ENCODE results near the gene SOX1.

The SOX1 gene

GRCh38 chr13:112059457-112060281 is 7.3 kb upstream of the SOX1 start:
- no peak for DNase-seq

GRCh38 chr13:112060282-112060830 is 6.6 kb upstream of the SOX1 start:
- DNase-seq = no peak

GRCh38 chr13:112060899-112061366 is 6.0 kb upstream of the SOX1 start:
- DNase-seq = no peak

GRCh38 chr13:112061367-112062061 is 5.4 kb upstream of the SOX1 start:
- DNase-seq = no peak

- no peak for DNase-seq
Measured at GRCh38 chr13:112062072-112062567, 4.8 kb upstream of the SOX1 start.

- no peak for DNase-seq
Measured at GRCh38 chr13:112062571-112063570, 4.1 kb upstream of the SOX1 start.

GRCh38 chr13:112063807-112064206 is 3.1 kb upstream of the SOX1 start:
- no peak for DNase-seq

- DNase-seq = no peak
Measured at GRCh38 chr13:112064222-112064621, 2.7 kb upstream of the SOX1 start.

- no peak for DNase-seq
Measured at GRCh38 chr13:112065521-112065866, 1.5 kb upstream of the SOX1 start.

GRCh38 chr13:112065867-112066623 is 904 bp upstream of the SOX1 start:
- peak in 1 of 6 experiments; percentile 11 for DNase-seq

- peak; percentile 31 to 75 (median 56) for DNase-seq
Measured at GRCh38 chr13:112066624-112067004, 335 bp upstream of the SOX1 start.

- no peak for DNase-seq
Measured at GRCh38 chr13:112067871-112068539, 1.1 kb downstream of the SOX1 start.

- DNase-seq = no peak
Measured at GRCh38 chr13:112068540-112069060, 1.7 kb downstream of the SOX1 start.

- no peak for DNase-seq
Measured at GRCh38 chr13:112069061-112069844, 2.3 kb downstream of the SOX1 start.

- DNase-seq = no peak
Measured at GRCh38 chr13:112069845-112070251, 2.9 kb downstream of the SOX1 start.

GRCh38 chr13:112071102-112071722 is 4.3 kb downstream of the SOX1 start:
- DNase-seq = no peak

GRCh38 chr13:112071723-112072533 is 5.0 kb downstream of the SOX1 start:
- no peak for DNase-seq

- no peak for DNase-seq
Measured at GRCh38 chr13:112072534-112073244, 5.7 kb downstream of the SOX1 start.

All from stimulated activated naive CD4-positive, alpha-beta T cell (primary cell).